ENCODE results near the gene PPP2R5C.
A peak's percentile ranks its signal among the peaks of the same experiment; 100 is the strongest.
"Not testable (repeated sequence)": the region's sequence is repeated elsewhere in the genome, so short reads cannot be mapped to it uniquely, and the experiment has no call there.

Gene PPP2R5C

GRCh38 chr14:101761032-101761880 lies at the start of gene PPP2R5C:
TSS of gene PPP2R5C (plus strand) at chr14:101761709. CDS start at chr14:101761894, 185 bp downstream.
- Histone ChIP-seq H3K4me3 (peak within 1 kb of the TSS; percentile 77 to 95 (median 91)), H3K27ac (peak within 1 kb of the TSS; percentile 76 to 95 (median 89))

GRCh38 chr14:101711857-101712233 lies 49.7 kb upstream of the PPP2R5C start:
- not testable (repeated sequence) for H3K27ac ChIP-seq, H3K4me3 ChIP-seq

- H3K4me3 ChIP-seq, H3K27ac ChIP-seq: not testable (repeated sequence)
Measured at GRCh38 chr14:101712341-101712740, 49.2 kb upstream of the PPP2R5C start.

- not testable (repeated sequence) for H3K27ac ChIP-seq
Measured at GRCh38 chr14:101713091-101713490, 48.4 kb upstream of the PPP2R5C start.

GRCh38 chr14:101713621-101714349 lies 47.7 kb upstream of the PPP2R5C start:
- H3K27ac ChIP-seq, result peak overlapping the region in 1 of 21 experiments; percentile 65
- no peak overlapping the region for H3K4me3 ChIP-seq

More at GRCh38 chr14:101713091-101713490, 48.4 kb upstream of the PPP2R5C start:
- H3K4me3 ChIP-seq, result not testable (repeated sequence)

- Histone ChIP-seq H3K27ac (no peak overlapping the region), H3K4me3 (no peak overlapping the region)
Measured at GRCh38 chr14:101714394-101714793, 47.1 kb upstream of the PPP2R5C start.

- Histone ChIP-seq H3K27ac (peak overlapping the region in 2 of 21 experiments; percentile 23 to 35), H3K4me3 (no peak overlapping the region)
Measured at GRCh38 chr14:101715210-101716076, 46.1 kb upstream of the PPP2R5C start.

- no peak overlapping the region for H3K4me3 ChIP-seq
- H3K27ac ChIP-seq, result peak overlapping the region in 1 of 21 experiments; percentile 35
Measured at GRCh38 chr14:101716077-101716950, 45.2 kb upstream of the PPP2R5C start.

GRCh38 chr14:101716956-101717662 lies 44.4 kb upstream of the PPP2R5C start:
- Histone ChIP-seq H3K27ac (peak overlapping the region in 1 of 21 experiments; percentile 35), H3K4me3 (no peak overlapping the region)

GRCh38 chr14:101717663-101718490 lies 43.6 kb upstream of the PPP2R5C start:
- H3K27ac ChIP-seq, result peak overlapping the region in 1 of 21 experiments; percentile 35
- no peak overlapping the region for H3K4me3 ChIP-seq

GRCh38 chr14:101719045-101719645 lies 42.4 kb upstream of the PPP2R5C start:
- H3K27ac ChIP-seq, result peak overlapping the region in 1 of 21 experiments; percentile 29

GRCh38 chr14:101719708-101720107 lies 41.8 kb upstream of the PPP2R5C start:
- Histone ChIP-seq H3K4me3 (no peak overlapping the region), H3K27ac (peak overlapping the region in 1 of 21 experiments; percentile 29)

More at GRCh38 chr14:101719045-101719645, 42.4 kb upstream of the PPP2R5C start:
- no peak overlapping the region for H3K4me3 ChIP-seq

GRCh38 chr14:101721111-101721510 lies 40.4 kb upstream of the PPP2R5C start:
- Histone ChIP-seq H3K27ac (peak overlapping the region in 14 of 21 experiments; percentile 19 to 98 (median 62)), H3K4me3 (peak overlapping the region in 1 of 7 experiments; percentile 2)

GRCh38 chr14:101721951-101722661 lies 39.4 kb upstream of the PPP2R5C start:
- H3K27ac ChIP-seq, result peak overlapping the region; percentile 4 to 98 (median 72)
- no peak overlapping the region for H3K4me3 ChIP-seq

GRCh38 chr14:101723061-101723595 lies 38.4 kb upstream of the PPP2R5C start:
- H3K4me3 ChIP-seq, result no peak overlapping the region
- peak overlapping the region in 17 of 21 experiments; percentile 9 to 98 (median 79) for H3K27ac ChIP-seq

- H3K4me3 ChIP-seq, H3K27ac ChIP-seq: not testable (repeated sequence)
Measured at GRCh38 chr14:101725652-101726051, 35.9 kb upstream of the PPP2R5C start.

All from skin epidermis (tissue), 12 donors.